CD4-positive, alpha-beta T cell treated with Interleukin-17A for 1 hour (primary cell): ENCODE results near the gene PPARGC1A.

Source experiments
- DNase-seq: peaks from one replicate; pipeline ENCODE4 v3.0.0-alpha.2; 2020

The PPARGC1A gene, protein sequence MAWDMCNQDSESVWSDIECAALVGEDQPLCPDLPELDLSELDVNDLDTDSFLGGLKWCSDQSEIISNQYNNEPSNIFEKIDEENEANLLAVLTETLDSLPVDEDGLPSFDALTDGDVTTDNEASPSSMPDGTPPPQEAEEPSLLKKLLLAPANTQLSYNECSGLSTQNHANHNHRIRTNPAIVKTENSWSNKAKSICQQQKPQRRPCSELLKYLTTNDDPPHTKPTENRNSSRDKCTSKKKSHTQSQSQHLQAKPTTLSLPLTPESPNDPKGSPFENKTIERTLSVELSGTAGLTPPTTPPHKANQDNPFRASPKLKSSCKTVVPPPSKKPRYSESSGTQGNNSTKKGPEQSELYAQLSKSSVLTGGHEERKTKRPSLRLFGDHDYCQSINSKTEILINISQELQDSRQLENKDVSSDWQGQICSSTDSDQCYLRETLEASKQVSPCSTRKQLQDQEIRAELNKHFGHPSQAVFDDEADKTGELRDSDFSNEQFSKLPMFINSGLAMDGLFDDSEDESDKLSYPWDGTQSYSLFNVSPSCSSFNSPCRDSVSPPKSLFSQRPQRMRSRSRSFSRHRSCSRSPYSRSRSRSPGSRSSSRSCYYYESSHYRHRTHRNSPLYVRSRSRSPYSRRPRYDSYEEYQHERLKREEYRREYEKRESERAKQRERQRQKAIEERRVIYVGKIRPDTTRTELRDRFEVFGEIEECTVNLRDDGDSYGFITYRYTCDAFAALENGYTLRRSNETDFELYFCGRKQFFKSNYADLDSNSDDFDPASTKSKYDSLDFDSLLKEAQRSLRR

DNA sequence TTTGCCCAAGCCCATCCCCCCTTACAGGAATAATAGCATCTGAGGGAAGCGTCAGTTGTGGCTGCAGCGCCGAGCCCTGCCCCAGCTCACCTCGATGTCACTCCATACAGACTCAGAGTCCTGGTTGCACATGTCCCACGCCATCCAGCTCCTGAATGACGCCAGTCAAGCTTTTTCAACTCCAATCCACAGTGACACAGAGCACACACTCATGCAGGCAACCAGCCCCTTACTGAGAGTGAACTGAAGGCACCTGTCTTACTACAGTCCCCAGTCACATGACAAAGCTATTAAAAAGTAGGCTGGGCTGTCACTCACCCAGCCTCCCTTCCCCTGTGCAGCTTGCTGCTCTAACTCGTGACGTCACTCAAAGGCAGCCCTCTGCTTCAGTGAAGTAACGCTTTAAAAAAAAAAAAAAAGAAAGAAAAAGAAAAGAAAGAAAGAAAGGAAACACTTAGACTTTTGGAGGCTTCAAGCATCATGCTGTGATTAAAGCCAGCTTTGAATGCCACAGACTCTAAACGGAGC lies at the start of gene PPARGC1A:
PPARGC1A (minus strand) TSS at position 234 of the 528 bp plus-strand sequence; CDS start at position 144, 90 bp downstream.
- no peak for DNase-seq

DNA sequence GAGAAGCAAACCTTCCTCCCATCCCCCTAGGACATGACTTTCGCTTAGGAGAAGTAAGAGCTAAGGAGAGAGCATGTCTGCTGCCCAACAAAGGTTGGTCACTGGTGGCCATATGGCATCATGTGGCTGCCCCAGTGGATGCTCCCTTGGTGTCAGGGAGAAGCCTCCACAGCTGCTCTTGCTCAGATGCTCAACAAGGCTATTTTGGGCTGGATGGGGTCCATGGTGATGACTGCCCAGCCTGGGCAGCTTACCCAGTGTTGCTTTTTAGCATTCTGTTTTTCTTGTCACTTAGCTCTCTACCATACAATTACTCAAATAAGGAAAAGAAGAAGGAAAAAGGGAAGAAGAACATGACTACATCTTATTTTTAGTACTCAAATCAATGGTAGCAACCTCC lies 48.9 kb upstream of the PPARGC1A start:
- no peak for DNase-seq

DNA sequence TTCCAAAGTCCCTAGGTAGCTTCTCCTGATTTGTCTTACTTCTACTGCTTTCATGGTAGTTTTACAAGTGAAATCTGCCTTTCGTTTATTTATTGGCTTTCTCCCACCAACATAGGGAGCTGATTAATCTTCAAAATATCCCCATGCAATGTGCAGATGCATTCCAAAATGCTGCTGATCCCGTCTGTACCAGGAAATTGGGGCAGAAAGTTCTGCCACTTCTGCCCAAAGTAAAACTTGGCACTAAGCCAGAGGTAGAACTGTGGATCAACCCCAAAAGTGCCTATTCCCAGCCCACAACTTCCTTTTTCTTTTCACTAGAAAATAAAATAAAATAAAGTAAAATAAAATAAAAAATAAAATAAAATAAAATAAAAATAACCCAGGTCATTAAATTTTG lies 47.3 kb upstream of the PPARGC1A start:
- DNase-seq = no peak

DNA sequence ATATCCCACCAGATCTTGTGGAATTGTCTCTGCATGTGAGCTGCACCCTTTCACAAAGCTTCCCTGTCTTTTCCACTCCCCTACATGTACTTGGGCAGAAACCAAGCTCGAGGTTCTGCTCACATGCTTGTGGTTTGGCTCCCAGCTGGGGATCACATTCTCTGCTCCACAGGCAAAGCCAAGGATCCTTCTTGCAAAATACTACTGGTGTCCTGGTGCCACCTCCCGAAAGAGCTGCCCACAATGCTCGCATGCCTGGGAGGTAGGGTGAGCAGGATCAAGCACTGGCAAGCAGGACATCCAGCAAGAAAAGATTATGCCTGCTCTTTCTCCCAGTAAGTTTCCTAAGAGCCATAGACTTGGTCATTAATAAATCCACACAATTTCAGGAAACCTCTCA lies 45.1 kb upstream of the PPARGC1A start:
- DNase-seq = no peak

DNA sequence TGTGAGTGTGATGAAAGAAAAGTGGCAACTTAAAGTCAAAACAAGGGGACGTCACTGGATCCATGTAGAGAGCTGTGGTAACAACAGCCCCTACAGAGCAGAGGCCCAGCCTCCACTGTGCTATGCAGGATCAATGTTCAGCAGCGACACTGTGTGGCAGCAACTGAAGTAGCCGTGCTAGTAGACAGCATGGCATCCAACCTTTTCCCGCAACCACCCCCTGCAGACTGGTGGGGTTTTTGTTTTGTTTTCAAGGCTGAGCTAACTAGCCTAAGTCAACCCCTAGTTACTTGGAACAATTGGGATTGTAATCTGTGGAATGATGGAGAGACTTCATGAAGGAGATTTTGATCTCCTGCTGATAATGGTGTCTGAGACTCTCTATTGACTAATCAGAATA lies 44.4 kb upstream of the PPARGC1A start:
- DNase-seq = no peak

DNA sequence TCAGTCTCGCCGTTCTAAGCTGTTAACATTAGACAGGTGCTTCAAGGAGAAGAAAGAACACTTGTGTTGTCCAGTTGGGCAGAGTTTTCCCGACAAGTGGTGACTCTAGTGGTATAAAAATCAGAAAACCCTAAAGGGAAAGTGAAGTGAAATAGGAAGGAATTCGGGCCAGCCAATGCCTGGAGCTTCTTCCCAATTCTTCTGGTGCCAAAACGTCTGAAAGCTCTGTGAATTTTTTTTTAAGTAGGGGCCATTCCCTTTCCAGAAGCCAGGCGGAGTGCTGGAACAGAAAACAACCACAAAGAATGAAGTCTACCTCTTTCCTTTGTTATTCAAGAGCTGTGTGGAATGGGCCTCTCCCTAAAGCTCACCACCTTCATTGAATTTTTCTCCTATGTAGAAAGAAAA lies 43.1 kb upstream of the PPARGC1A start:
- no peak for DNase-seq

DNA sequence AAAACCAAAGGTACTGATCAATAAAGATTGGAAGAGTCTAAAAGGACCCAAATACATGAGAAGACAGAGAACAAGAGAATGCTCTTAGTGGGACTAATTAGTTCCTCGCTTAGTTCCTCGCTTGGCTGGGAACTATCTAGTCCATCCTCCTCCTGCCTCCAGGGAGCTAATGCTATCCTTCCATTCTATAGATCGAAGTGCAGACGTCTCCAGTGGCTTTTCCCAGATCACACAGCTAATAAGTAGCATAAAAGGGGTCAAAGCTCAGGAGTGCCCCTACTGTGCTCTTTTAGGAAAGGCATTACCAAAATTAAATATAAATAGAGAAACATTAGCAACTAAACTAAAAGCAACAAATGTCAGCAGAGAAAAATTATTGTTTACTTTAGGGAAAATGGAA lies 42.3 kb upstream of the PPARGC1A start:
- no peak for DNase-seq

DNA sequence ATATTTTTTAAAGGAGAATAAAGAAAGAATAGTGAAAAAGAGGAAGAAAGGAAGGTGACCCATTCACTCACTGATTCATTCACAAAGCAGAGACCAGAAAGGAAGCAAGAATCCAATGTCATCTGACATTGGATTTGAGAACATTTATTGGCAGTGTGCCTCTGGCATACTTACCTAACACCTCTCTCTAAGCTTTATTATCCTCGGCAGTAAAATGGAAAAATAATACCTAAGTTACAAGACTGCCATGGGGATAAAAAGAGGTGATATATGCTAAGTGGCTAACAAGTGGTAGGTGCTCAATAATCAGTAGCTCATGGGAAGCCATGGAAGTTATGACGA lies 41.6 kb upstream of the PPARGC1A start:
- no peak for DNase-seq

DNA sequence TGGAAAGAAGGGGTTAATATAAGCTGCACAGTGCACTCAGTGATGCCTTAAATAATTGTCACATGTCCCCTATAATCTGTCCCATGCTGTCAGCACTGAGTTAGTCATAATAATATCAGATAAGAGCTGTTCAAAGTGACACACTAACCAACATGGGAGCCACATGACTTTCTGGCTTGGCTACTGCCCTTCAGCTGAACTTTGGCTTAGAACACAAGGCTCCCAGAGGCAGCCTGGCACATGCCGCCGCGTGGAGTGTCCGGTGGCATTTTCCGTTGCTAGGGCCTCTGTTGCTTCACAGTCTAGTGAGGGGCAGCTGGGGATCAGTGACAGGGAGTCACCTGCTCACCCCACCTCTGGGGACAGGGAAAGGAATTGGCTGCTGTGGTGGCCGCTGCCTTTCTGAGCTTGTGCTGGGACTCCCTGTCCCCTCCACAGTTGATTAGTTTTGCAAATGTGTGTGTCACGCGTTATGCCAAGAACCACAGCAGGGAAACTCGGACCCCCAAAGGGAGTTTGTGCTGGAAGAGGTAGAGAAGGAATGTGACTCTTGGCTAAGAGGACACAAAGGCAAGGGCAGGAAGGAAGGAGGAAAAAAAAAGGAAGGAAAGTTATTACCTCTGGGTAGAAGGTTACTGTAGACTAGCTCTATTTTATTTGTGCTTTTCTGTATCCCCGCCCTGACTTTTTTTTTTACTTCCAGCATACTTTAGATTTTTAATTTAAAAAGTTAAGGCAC lies 41.1 kb upstream of the PPARGC1A start:
- no peak for DNase-seq

DNA sequence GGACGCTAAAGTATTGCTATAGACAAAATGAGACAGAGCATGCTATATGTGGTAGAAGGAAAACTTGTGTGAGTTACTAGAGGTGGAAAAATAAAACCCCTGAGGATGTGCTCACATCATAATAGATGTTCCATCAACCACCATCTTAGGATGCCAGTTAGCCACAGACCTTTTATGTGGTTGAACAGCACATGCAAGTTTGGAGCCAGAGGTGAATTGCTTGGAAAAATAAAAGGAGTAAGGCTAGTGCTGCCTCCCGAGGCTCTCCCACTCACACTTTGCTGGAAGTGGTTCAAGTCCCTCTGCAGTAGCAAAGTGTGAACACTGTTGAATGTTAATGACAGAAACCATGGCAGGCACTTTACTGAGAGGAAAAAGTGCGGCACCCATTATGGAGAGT lies 39.4 kb upstream of the PPARGC1A start:
- no peak for DNase-seq

DNA sequence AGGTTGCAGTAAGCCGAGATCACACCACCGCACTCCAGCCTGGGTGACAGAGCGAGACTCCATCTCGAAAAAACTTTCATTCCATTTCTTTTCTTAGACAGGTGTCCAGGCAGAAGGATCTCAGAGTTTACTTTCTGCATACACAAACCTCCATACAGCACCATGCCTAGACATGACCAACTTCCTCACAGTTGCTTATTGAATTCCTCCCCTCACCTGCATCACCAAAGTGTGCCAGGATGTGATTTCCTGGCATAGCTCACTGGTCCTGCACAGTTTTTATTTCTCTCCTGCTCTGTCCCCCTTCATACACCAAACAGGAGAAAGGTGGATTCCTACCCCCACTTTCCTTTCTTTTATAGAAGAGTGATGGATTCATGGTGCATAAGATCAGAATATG lies 34.7 kb upstream of the PPARGC1A start:
- no peak for DNase-seq

DNA sequence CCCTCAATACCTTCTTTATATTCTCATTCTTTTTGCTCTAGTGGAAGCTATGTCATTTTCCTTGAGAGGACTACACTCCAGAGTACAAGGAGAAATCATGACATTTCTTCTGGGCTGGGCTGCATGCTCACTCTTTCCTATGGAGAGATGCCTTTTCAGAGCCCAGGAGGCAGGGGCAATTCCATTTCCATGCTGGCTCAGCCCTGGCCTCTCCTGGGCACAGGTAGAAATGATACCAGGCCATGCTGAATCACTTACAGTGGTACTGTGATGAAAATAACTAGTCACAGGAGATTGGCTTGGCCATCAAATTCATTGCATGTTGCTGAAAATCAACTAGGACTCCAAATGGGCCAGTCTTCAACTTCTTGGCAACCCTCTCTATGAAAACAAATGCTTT lies 34.0 kb upstream of the PPARGC1A start:
- no peak for DNase-seq

DNA sequence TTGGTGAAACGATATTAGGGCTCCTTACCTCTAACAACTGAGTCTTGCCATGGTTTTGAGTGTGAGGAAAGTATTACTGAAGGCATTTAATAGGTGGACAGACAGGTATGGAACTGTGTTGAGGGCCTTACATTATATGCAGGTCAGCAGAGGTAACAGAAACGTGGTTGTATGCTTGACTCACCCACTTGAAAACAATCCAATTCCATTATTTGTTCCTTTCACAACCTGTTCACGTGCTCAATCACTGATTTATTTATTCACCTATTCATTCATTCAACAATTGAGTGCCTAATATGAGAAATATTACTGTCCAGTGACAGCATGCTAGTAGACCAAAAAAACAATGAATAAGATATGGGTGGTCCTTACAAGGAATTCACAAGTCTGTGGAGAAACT lies 33.3 kb upstream of the PPARGC1A start:
- DNase-seq = no peak

DNA sequence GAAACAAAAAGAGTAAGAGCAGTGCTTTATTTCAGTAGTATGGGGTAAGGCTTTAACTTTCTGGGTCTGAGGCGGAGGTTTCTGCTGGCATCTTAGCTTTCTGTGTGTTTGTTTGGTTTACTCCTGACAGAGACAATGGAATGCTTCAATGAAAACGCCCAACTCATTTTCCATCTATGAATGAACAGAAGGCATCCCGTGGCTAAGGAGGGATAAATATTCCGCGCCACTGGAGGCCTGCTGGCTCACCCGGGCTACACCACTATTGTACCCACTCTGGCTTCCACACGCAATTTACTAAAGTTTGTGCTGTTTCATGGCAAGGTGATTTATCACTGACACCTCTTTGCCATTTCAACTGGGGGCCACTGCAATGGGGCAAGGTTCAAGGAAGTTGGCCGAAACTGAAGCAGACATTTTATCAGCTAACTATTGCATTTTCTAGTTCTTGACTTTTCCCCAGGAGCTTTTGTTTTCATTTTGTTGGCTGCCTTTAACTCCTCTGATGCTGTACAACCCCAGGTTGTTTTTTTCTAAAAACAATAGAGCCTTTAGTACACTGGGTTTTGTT lies 32.8 kb upstream of the PPARGC1A start:
- DNase-seq = no peak

DNA sequence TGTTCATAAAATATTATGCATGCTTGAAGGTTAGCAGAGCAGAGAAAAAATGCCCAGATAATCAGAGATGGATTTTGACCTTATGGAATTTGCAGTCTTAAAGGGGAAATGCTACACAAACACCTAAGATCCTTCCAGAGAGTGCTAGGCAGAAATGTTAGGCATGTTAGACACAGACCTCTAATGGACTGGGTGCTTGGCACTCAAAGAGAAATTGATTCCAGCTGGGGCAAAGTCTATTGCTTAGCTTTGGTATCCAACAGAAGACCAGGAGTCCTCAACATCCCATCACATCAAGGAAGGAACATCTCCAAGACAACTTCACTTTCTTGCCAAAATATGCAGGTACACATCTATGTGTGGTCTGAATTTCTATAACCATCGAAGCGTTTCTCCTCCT lies 32.2 kb upstream of the PPARGC1A start:
- DNase-seq = no peak

DNA sequence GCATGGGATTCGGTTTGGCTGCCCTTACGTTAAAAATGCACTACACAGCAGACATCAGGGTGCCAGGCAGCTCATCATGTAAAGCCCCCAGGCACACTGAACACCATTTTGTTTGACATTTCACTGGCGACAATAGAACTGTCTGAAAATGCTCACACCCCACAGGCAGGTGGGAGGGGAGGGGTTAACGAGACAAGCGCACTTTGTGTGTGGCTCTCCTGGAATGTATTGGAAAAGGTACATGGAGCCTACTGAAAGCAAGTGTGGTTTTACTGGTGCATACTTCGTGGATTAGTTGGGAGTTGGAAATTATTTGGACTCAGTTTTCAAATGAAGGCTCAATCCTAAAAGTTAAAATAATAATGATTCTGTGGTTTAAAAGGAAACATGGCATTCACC lies 31.6 kb upstream of the PPARGC1A start:
- no peak for DNase-seq

DNA sequence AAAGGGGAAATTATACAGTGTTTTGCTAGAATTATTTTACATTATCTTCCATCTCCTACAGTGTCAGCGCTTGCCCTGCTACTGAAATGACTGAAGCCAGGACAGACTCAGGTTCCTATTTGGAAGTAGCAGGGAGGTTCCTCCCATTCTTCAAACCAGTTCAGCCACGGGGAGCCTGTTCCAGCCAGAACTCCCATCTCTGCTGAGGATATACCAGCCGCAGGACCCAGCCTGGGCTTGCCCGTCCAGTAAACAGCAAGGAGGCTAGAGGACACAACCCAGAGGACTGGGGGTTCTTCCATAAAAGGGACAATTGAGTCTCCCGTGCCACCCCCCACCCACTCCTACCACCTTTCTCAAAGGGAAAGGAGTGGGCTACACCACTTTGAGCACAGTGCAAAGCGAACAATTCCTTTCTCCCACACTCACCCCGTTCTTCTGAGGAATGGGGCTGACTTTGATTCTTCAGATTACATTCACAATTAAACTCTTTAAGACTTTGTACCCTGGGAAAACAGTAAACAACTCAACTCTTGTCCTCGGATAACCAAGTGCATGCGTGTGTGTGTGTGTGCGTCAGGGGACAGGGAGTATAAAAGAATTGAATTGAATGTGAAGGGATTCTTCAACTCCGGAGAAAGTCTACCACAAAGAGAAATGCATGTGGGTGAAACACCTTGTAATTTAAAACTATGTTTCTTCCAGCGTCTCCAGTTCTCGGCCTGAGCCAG lies 31.0 kb upstream of the PPARGC1A start:
- no peak for DNase-seq

DNA sequence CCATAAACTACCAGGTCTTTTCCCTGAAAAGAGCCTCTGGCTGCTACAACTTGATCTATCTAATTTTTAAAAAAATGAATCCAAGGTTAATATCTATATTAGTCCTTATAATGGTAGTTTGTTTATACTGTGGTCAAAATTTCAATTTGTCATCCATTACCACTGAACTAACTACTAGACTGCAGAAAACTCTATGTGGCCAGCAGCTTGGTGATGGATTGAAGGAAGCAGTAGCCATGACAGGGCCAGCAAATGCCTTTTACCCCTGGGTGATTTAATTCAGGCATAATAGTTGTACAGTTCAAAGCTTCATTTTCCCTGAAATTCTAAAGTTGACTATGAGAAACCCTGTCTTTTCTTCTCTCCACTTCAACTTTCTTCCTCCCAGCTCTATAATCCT lies 30.4 kb upstream of the PPARGC1A start:
- no peak for DNase-seq

DNA sequence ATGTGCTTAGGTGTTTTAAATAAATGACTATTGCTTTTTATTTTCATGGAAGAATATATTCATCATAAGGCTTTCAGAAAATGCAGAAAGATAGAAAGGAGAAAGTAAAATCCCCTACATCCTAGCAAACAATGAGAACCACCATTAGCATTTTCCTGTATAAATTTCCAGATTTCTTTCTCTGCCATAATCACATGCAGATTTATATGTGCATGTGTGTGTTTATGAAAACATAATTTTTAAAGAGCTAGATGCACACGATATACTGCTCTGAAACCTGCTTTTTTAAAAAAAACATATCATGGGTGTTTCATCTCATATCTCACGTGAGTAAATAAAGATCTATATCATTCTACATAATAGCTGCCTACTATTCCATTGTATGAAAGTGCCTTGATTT lies 26.4 kb upstream of the PPARGC1A start:
- no peak for DNase-seq

DNA sequence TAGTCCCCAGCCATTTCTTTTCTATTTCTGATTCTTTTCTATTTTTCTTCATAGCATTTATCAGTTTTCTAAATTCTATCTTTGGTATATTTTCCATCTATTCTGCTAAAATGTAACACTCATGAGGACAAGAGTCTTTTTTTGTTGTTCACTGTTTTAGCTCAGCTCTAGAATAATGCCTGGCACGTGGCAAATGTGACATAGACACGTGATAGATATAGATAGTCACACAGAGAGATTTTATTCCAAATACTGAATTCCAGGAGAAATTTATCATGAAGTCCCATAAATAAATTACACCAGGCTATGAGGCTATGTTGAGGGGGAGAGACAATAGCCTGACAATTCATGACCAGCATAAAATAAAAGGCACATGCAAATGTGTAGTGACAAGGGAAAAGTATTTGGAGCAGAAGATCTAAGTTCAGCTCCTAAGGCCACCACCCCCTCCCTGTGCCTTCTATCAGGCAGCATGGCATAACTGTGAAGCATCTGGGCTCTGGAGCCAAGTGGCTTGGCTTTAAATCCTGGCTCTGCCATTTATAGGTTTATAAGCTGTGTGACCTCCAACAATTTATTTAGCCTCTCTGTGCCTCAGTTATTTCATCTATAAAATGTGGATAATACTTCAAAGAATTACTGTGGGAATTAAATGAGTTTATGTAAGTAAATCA lies 25.7 kb upstream of the PPARGC1A start:
- no peak for DNase-seq

DNA sequence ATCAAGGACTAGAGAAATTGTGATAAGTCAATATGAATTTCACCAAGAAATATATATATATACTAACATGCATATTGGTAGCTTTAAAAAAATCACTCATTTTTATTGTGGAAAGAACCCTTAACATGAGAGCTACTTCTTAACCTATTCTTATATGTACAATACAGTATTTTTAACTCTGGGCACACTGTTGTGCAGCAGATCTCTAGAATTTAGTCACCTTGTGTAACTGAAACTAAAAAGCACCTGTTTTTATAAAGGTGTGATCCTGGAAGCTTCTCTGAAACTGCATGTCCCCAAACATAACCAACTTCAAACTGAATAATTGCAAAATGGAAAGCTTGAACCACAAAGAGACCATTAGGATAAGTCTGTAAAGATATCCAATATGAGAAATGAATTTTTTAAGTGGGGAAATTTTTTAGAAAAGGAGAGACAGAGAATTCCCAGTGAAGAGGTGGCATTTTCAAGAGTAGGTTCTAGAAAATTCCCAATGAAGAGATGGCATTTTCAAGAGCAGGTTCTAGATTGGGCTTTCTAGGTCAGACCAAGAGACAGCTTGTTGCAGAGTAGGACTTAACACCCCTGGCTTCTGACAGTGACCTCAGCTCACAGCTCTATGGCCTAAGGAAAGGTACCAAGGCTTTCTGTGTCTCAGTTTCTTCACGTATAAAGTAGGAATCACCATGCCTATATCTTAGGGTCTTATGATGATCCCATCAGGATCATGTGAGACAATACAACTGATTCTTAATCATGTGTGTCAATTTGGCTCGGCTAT lies 22.0 kb upstream of the PPARGC1A start:
- no peak for DNase-seq
